ENCODE data around the gene BICC1.

BICC1 gene

GRCh38 chr10:58599927-58600553 is 87.4 kb downstream of the BICC1 start:
- no peak for DNase-seq (ENCODE audit: low spot score)

- no peak for DNase-seq (ENCODE audit: low spot score)
Observed at GRCh38 chr10:58608351-58608750, 95.7 kb downstream of the BICC1 start.

- DNase-seq (ENCODE audit: low spot score) = no peak
Observed at GRCh38 chr10:58608826-58609531, 96.3 kb downstream of the BICC1 start.

- no peak for DNase-seq (ENCODE audit: low spot score)
Observed at GRCh38 chr10:58609532-58610150, 97.0 kb downstream of the BICC1 start.

- DNase-seq (ENCODE audit: low spot score) = no peak
Observed at GRCh38 chr10:58615237-58615935, 102.7 kb downstream of the BICC1 start.

GRCh38 chr10:58618158-58618676 is 105.5 kb downstream of the BICC1 start:
- DNase-seq (ENCODE audit: low spot score) = no peak

- no peak for DNase-seq (ENCODE audit: low spot score)
Observed at GRCh38 chr10:58621379-58622077, 108.9 kb downstream of the BICC1 start.

- DNase-seq (ENCODE audit: low spot score) = no peak
Observed at GRCh38 chr10:58622246-58622645, 109.6 kb downstream of the BICC1 start.

GRCh38 chr10:58625070-58625469 is 112.4 kb downstream of the BICC1 start:
- DNase-seq (ENCODE audit: low spot score) = no peak

GRCh38 chr10:58627392-58627791 is 114.7 kb downstream of the BICC1 start:
- DNase-seq (ENCODE audit: low spot score) = no peak

GRCh38 chr10:58631715-58632114 is 119.0 kb downstream of the BICC1 start:
- DNase-seq (ENCODE audit: low spot score) = no peak

- no peak for DNase-seq (ENCODE audit: low spot score)
Observed at GRCh38 chr10:58632216-58632615, 119.5 kb downstream of the BICC1 start.

GRCh38 chr10:58637352-58637751 is 124.7 kb downstream of the BICC1 start:
- no peak for DNase-seq (ENCODE audit: low spot score)

GRCh38 chr10:58638388-58638787 is 125.7 kb downstream of the BICC1 start:
- no peak for DNase-seq (ENCODE audit: low spot score)

- DNase-seq (ENCODE audit: low spot score) = no peak
Observed at GRCh38 chr10:58641095-58641531, 128.4 kb downstream of the BICC1 start.

GRCh38 chr10:58641708-58642107 is 129.0 kb downstream of the BICC1 start:
- DNase-seq (ENCODE audit: low spot score) = no peak

GRCh38 chr10:58642283-58642682 is 129.6 kb downstream of the BICC1 start:
- DNase-seq (ENCODE audit: low spot score) = no peak

GRCh38 chr10:58642916-58643428 is 130.3 kb downstream of the BICC1 start:
- no peak for DNase-seq (ENCODE audit: low spot score)

GRCh38 chr10:58644311-58644710 is 131.6 kb downstream of the BICC1 start:
- no peak for DNase-seq (ENCODE audit: low spot score)

- DNase-seq (ENCODE audit: low spot score) = no peak
Observed at GRCh38 chr10:58645416-58646146, 132.9 kb downstream of the BICC1 start.

Measured in CD4-positive, alpha-beta T cell treated with Interleukin-15 for 4 hours (primary cell).